NCI-H226 (cell line): Measurements from ENCODE around the gene ZER1.
"Not testable (repeated sequence)": the region's sequence is repeated elsewhere in the genome, so short reads cannot be mapped to it uniquely, and the experiment has no call there.

Experiments used
- DNase-seq: peaks from one replicate; pipeline ENCODE4 v3.0.0-alpha.2; 2015

ZER1 gene

DNA sequence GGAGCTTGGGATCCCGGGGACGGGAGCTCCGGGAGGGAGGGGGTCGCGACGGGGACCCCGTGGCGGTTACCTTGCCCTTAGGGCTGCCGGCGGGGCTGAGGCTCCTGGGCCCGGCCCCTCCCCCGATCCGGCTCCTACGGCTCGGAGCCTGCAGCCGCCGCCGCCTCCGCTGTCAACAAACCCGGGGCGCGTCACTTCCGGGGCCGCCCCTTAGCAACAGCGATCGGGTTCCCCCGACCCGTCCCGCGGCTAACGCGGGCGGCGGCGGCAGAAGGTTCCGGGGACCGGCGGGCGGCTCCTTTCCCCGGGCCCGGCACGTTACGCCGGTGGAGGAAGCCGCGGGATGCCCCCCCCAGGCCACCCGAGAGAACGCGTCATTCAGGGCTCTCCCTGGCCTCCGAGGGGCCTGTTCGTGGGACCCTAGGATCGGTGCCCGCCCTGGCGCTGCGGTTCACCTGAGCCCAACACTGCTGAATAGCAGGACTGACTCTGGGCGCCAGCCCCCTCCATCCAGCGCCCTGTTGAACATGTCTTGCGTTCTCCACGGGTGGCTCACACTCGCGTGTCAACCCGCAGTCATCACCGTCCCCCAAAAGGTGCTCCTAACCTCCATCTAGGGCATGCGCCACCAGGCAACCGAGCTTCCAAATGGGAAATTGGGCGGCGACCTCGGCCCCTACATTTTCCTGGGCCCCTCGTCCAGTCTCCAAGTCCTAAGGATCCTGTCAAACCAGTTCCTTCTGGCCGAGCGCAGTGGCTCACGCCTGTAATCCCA, at the start of gene ZER1:
Gene ZER1 (minus strand): TSS at position 183 of the 775 bp plus-strand sequence. CDS start 16,362 bp downstream, outside the sequence.
- DNase-seq: peak; percentile 79

DNA sequence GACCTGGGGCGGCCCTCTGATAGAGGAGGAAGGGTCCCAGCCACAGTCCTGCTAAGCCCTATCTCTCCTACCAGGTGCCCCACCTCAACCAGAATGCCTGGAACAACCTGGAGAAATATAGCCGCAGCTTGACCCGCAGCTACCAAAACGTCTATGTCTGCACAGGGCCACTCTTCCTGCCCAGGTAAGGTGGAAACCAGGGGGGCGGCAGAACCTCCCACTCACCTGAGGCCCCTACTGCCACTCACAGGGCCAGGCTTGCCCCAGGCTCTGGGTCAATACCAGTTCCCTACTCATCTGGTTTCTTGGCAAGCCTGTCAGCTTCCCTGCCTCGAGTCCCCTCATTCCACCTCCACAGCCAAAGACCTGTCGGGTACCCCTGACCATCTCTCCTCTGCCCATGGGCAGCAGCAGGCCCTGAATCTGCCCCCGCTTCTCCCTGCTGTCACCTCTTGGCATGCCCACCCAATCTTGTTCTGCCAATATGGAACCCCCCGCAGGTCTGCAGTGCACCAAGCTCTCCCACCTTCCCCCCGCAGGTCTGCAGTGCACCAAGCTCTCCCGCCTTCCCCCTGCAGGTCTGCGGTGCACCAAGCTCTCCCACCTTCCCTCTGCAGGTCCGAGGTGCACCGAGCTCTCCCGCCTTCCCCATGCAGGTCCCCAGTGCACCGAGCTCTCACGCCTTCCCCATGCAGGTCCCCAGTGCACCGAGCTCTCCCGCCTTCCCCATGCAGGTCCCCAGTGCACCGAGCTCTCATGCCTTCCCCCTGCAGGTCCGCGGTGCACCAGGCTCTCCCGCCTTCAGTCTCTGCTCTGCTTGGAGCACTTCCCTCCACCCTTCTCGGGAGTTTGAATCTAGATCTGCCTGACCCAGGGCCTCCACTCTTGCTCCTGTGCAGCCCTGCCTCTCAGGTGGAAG, 49.2 kb upstream of the ZER1 start:
- DNase-seq: no peak

DNA sequence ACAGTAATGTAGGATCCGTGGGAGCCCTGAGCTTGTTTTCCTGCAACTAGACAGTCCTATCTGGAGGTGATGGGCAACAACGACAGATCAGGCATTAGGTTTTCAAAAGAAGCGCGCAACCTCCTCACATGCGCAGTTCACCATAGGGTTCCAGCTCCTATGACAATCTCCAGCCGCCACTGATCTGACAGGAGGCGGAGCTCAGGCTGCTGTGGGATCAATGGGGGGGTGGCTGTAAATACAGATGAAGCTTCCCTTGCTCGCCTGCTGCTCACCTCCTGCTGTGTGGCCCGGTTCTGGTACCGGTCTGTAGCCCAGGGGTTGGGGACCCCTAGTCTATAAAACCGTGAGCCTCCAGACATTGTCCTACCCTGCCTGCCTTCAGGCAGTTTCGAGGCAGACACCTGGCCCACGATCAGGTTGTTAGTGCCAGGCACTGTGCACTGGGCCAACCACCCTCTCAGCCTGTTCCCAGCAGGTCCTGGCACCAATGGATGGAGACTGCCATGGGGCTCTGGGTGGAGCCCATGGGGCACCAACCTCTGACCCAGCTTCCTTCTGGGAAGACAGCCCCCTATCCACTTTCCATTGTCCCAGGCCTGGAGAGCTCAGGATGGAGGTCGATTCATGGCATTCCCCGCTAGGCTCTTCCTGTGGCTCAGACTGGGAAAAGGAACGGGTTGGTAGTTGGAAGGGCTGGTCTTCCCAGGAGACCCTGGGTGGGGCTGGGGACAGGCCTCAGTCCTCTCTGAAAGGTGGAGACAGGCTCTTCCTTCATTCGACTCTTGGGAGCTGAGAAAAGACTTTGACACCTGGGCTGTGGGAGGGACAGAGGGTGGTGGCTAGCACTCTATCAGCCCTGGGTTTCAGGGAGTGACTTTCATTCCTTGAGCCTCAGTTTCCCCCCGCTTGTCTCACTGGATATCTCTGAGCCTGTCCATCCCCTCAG, 48.3 kb upstream of the ZER1 start:
- DNase-seq: no peak

DNA sequence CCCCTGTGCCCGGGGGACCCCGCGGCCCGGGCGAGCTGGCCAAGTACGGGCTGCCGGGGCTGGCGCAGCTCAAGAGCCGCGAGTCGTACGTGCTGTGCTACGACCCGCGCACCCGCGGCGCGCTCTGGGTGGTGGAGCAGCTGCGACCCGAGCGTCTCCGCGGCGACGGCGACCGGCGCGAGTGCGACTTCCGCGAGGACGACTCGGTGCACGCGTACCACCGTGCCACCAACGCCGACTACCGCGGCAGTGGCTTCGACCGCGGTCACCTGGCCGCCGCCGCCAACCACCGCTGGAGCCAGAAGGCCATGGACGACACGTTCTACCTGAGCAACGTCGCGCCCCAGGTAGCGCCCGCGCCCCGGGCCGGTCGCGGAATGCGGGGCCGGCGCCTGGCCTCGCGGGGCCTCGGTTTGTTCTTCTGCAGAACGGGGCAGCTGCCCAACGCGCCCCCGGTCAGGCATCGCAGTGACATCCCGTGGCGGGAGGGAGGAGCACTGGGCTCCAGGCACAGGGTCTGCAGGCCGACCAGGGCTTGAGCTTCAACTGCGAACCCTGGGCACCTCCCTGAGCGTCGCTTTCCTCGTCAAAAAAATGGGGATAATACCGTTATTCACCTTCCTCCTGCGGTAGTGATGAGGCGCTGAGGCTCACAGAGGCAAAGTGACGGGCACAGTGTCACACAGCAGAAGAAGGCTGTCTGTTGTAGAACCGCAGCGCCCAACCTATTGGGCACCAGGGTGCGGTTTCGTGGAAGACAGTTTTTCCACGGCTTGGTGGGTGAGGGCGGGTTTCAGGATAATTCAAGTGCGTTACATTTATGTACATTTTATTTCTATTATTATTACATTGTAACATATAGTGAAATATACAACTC, 47.4 kb upstream of the ZER1 start:
- no peak for DNase-seq

DNA sequence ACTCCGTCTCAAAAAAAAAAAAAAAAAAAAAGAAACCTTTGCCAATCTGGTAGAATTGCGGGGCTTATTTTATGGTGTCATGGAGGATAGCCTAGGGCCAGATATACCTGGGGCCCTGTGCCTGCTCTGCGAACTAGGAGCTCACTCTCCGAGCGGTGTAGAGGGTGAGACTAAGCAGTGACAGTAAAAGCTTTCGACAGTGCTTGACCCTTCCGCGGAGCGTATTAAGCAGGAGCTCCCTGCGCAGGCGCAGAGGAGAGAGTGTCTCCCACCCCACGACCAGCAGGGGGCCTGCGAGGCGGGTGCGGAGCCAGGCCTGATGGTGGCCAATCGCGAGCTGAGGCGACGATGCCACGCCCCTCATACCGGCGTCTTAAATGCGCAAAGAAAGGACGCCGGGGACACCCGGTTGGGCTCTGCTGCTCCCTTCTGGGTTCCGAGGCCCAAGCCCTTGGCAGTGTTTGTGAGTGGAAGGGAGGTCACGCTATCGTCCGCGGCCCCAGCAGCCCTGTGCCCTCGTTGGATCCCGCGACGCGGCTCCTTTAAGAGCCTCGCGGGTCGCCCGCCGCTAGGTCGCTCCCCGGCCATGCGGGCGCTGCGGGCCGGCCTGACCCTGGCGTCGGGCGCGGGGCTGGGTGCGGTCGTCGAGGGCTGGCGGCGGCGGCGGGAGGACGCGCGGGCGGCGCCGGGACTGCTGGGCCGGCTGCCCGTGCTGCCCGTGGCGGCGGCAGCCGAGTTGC, 46.5 kb upstream of the ZER1 start, which contains the start of gene ENDOG:
Gene ENDOG (plus strand): TSS at position 402 of the 740 bp plus-strand sequence. CDS start 185 bp downstream, at position 587.
- peak; percentile 87 for DNase-seq

DNA sequence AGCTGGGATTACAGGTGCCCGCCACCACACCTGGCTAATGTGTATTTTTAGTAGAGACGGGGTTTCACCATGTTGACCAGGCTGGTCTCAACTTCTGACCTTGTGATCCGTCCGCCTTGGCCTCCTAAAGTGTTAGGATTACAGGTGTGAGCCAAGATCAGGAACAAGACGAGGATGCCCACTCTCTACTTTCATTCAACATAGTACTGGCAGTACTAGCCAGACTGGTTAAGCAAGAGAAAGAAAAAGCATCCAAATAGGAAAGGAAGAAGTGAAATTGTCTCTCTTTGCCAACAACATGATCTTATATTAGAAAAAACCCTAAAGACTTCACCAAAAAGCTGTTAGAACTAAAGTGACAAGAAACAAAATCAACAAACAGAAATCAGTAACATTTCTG, 39.1 kb upstream of the ZER1 start:
- DNase-seq: no peak

DNA sequence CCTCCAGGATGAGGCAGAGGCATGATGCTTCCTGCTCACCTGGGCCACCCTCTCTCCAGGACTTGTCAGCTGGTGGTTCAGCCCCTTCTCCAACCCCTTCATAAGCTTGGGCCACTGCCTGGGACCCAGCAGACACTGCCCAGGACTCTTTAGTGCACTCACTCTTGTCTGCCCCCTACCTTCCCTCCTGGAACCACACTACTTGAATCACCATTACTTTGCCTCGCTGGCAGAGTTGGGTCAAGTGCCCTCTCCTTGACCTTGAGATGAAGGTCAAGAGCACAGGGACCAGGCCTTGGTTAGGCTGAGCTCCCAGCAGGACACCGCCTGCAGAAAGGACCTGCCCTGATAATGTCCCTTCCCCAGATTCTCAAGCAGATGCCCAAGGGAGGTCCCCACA, 38.1 kb upstream of the ZER1 start:
- DNase-seq: no peak

DNA sequence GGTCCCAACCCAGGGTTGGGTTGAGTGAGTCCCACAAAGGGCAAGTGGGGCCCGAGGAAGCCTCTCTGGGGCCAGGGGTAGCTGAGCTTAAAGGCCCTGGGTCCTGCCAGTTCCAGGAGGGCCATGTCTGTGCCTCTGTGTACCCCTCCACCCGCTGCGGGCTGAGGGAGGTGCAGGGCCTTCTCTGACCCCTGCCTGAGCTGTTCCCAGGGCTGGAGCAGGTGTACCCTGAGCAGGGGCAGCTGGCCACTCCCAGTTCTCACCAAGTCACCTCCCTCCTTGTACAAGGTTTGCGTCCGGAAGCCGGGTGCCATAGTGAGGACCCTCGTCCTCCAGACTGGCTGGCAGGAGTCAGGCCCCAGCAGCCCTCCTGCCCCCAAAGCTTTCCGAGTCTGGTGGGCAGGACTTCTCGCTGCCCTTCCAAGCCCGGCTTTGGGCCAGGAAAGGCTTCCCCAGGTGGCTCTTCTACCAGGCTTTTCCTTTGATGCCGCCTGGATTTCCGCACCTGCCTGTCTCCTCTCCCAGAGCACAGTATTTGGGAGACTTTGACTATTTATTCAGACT, 37.4 kb upstream of the ZER1 start:
- DNase-seq: no peak

DNA sequence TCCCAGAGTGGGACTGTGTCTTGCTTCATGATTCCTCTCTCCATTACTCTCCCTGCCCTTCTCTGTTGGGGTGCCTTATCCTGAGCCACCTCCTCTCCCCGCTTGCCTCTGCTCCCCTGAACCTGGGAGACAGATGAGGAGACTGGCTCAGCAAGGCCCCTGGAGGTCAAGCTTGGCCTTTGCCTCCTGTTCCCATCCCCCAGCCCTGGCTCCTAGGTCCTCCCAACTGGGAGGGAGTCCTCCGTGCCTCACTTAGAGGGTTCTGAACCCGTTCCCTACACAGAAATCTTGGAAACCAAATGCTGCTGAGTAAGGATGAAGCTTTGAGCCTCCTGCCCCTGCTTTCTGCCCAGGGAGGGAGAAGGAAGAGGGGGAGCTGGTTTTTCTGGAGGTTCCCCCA, 36.8 kb upstream of the ZER1 start:
- no peak for DNase-seq

DNA sequence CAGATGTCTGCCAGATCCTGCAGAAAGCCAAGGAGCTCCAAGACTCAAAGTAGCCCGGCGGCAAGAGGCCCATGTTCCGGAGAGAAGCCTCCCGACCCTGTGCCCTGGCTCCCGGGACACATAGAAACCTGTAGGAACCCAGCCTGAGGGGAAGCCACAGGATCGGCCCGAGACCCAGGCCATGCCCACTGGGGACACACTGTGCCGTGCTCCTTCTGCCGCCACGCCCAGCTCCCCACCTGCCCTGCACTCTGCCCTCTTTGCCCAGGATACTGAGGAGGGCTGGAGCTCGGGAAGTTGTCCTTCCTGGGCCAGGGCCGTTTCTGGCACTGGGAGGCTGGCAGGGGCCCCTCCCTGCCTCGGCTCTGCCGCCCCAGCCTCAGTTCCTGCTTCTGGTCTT, 36.1 kb upstream of the ZER1 start:
- no peak for DNase-seq

DNA sequence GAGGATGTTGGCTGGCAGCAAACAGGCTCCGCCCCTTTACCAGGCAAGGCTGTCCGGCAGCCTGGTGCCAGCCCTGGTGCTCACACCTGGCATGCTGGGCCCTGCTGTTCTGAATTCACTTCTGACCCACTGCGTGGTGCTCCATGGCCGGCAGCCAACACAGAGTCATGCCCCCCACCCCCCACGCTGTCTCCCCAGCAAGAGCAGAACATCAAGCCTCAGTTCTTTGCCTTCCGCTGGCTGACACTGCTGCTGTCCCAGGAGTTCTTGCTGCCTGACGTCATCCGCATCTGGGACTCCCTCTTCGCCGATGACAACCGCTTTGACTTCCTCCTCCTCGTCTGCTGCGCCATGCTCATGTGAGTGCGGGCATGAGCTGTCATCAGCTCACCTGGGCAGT, 33.9 kb upstream of the ZER1 start:
- no peak for DNase-seq

DNA sequence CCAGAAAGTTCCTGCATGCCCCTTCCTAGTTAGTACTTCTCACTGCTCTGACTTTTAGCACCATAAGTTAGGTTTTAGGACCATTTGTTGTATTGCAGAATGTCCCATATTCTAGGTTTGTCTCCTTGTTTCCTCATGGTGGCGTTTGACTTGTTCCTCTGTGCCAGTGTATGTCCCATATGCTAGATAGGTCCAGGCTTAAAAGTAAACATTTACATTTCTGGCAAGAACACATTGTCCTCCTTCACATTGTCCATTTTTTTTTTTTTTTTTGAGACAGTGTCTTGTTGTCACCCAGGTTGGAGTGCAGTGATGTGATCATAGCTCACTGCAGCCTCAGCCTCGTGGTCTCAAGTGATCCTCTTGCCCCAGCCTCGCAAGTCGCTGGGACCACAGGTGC, 30.8 kb upstream of the ZER1 start:
- no peak for DNase-seq

DNA sequence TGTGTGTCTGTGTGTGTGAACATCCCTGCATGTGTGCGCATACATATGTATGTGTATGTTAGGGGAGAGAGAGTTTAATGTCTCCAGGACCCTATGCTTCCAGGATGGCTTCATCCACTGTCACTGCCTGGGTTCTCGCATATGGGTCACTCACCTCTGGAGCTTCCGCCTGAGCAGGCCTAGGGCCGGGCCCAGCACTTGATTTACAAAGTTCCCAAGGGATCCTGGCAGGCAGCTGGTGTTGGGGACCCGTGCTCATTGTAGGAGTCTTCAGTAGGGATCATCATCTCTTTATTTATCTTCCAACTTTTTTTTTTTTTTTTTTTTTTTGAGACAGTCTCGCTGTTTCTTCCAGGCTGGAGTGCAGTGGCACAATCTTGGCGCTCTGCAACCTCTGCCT, 28.3 kb upstream of the ZER1 start:
- no peak for DNase-seq

DNA sequence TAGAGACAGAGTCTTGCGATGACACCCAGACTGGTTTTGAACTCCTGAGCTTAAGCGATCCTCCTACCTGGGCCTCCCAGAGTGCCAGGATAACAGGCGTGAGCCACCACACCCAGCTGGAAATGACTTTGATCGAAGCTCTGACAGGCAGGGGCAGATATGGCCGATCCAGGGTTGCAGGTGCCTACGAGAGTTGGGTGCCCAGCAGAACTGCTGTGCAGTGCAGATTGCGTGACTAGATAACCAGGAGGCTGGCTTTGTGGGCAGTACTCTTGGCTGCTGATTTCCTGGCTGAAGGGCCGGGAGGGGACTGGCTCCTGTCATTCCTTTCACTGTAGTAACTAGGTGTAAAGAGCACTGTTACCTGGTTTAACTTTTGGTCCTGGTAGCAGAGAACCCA, 27.2 kb upstream of the ZER1 start:
- DNase-seq: no peak

DNA sequence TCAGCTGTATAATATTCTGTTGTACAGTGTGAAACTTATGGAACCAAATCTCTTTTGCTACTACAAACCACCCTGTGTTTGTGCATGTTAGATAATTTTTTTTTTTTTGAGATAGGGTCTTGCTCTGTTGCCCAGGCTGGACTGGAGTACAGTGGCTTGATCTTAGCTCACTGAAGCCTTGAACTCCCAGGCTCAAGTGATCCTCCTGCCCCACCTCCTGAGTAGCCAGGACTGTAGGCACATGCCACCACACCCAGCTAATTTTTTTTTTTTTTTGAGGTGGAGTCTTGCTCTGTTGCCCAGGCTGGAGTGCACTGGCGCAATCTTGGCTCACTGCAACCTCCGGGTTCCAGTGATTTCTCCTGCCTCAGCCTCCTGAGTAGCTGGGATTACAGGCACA, 23.2 kb upstream of the ZER1 start:
- DNase-seq: not testable (repeated sequence)

DNA sequence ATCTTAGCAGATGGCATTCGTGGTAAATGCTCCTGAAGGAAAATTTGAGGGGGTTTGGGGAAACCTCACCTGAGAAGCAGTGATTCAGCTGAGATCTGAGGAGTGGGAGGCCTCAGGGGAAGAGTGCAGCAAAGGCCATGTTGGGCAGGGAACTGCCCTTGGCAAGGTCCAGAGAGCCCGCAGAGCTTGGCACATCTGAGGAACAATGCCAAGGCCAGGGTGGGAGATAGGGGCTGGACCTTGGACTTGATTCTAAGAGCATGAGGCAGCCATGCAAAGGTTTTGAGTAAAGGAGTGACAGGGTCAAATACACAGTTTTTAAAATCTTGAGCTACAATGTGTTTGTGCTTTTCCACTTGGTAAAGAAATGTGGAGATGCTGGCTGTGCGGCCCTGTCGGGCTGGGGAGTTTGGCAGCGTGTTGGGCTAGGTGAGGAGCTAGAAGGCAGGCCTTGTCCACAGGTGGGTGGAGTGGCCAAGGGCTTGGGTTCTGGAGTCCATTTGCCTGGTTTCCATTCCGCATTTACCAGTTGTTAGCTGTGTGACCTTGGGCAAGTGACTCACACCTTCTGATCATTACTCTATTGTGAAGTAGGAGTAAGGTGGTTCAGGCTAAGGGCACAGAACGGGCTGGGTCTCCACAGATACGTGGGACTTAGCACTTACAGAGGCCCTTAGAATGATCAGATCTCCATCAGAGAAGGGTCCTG, 21.4 kb upstream of the ZER1 start:
- DNase-seq: no peak

DNA sequence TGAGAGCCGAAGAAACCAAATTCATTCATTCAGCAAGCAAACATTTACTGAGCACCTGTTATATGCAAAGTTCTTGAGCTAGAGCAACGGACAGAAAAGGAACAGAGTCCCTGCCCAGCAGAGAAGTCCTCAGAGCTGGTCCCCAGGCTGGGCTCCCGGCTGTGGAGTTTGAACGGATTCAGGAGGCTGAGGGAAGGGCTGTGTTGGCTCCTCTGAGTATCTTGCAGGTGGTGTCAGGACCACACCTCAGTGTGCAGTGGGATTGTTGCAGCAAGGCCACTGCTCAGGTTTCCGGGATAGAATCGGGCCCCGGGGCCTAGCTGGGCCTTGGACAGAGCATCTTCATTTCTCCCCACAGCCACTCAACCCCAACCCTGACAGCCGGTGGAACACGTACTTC, 20.4 kb upstream of the ZER1 start:
- DNase-seq: no peak

DNA sequence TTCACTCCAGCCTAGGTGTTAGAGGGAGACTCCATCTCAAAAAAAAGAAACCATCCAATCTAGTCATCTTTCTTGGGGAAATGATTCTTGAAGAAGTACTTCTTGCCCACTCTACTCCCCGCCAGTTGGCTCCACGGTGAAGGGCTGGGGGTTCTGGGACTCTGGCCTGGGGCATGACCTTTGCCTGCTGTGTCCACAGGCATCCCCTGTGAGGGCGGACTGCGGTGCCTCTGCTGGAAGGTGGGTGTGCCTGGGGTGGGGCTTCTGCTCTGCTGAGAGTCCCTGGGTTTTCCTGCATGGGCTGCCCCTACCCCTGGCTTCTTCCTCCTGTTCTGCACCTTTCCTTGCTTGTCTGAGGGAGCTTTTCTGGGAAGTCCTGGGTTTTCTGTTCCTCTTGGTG, 18.8 kb upstream of the ZER1 start:
- DNase-seq: no peak

DNA sequence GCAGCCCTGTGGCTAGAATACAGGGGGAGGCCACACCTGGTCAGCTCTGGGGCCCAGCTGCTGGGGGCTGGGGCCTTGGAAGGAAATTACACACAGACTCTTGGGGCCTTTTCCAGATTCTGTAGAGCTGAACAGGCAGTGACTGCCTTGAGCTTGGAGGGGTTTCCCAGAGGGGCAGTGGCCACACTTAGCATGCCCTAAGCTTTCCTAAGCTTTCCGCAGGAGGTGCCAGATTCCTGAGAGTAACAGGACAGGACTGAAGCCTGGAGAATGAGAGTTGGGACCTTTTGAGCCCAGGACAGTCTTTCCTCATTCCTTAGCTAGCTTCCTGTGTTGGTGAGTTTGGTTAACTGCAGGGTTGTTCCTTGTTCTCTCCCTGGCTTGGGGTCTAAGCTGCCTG, 16.7 kb upstream of the ZER1 start:
- DNase-seq: no peak

DNA sequence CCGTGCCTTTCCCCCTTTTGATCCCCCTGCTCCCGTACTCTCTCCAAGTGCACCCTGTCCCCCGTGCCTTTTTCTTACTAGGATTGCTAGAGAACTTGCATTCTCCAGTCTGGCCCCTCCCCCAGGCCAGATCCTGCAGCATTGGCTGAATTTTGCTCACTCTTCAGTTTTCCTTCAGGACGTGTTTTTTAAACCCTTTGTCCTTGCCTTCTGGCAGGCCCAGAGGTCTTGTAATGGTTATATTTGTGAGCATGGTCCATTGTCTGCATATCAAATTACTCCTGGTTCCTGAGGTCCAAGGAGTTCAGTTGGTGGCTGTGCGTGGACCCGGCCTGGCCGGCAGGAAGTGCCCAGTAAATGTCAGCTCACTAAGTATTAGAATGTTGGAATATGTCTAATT, 15.9 kb upstream of the ZER1 start:
- DNase-seq: no peak
